Skeletal muscle satellite cell (primary cell): Measurements from ENCODE around the gene IPO13.

Source experiments
- H3K27me3 ChIP-seq: 2 replicates; pipeline ENCODE4 v1.7.0; 2013; ENCODE audit warnings: low read length; ENCODE audit not compliant: control insufficient read depth, insufficient read depth
- H3K36me3 ChIP-seq: 2 replicates; pipeline ENCODE4 v1.7.0; 2013; ENCODE audit warnings: mild to moderate bottlenecking, control low read depth, low read length; ENCODE audit not compliant: insufficient read depth
- H3K4me1 ChIP-seq: 2 replicates; pipeline ENCODE4 v1.7.0; 2013; ENCODE audit warnings: low read length; ENCODE audit not compliant: control insufficient read depth, insufficient read depth
- H3K4me2 ChIP-seq: 2 replicates; pipeline ENCODE4 v1.7.0; 2013; ENCODE audit warnings: mild to moderate bottlenecking, low read length
- H3K4me3 ChIP-seq: 2 replicates; pipeline ENCODE4 v1.7.0; 2013; ENCODE audit warnings: low read length
- H3K9ac ChIP-seq: 2 replicates; pipeline ENCODE4 v1.7.0; 2013; ENCODE audit warnings: mild to moderate bottlenecking, low read depth, low read length, moderate library complexity
- H3K9me3 ChIP-seq: replicated peaks from 2 replicates; pipeline ENCODE4 v1.7.0; 2013; ENCODE audit warnings: mild to moderate bottlenecking, control low read depth, low read length

The IPO13 gene

DNA sequence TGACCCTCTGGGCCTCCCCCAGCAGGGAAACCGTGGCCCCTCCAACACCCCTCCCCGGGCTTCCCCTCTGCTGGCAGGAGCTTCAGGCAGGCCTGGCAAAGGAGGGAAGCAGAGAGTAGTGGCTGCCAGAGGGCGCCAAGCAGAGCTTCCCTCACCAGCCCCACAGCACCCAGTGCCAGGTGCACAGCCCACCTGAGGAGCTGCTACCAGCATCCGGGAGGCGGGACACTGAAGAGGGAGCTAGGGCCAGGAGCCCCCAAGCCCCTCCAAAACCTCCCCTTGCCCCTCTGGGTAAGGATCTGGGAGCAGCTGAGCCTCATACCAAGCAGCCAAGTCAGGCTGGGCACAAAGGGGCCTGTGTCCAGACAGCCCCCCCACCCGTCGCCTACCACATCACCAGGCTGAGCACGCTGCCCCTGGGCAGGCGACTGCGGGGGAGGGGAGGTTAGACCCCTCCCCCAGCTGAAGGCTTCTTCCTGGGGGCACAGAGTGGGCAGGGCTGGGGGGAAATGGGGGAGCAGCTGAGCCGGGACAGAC is 64.3 kb downstream of the IPO13 start:
- Histone ChIP-seq H3K36me3 (no peaks in the 10 kb centered on the region), H3K9ac (no peak overlapping the region), H3K9me3 (no peaks in the 10 kb centered on the region), H3K4me3 (no peak overlapping the region), H3K4me2 (no peak overlapping the region), H3K4me1 (peaks cover 1% of the 10 kb centered on the region), H3K27me3 (peaks cover 4% of the 10 kb centered on the region)

- H3K9ac ChIP-seq: no peak overlapping the region
- H3K4me2 ChIP-seq: no peak overlapping the region
- no peaks in the 10 kb centered on the region for H3K9me3 ChIP-seq
- no peaks in the 10 kb centered on the region for H3K4me1 ChIP-seq
- H3K27me3 ChIP-seq: peaks cover 4% of the 10 kb centered on the region
- H3K36me3 ChIP-seq: no peaks in the 10 kb centered on the region
- no peak overlapping the region for H3K4me3 ChIP-seq
These were observed 65.7 kb downstream of the IPO13 start for GRCh38 chr1:44012404-44012803.

DNA sequence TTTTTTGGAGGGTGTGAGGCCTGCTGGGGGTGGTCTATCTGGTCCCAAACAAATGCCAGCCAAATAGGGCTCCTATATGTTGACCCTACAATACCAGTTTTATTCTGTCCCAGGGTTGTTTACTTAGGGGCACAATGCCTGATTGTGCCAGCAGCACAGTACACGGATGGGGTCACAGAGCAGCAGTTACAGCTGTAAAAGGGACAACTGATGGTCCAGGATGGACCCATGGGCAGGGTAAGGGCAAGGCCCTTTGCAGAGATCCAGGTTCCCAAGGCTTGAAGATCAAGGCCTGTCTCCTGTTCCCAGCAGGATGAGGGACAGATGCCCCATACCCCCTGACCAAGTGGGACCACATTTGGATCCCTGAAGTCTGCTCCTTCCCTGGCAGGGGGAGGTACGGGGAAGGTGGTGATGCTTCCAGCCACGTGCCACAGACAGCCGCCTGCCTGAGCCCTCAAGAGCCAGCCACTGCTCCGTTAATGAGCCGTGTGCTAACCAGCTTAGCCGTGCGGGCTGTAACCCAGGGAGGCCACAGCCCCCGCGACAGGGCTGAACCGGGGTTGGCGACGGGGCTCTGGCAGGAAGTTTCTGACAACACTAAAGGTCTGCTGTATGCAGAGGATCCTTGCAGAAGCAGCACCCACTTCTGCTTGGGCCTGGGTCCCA is 66.3 kb downstream of the IPO13 start:
- Histone ChIP-seq H3K4me1 (no peaks in the 10 kb centered on the region), H3K27me3 (peaks cover 4% of the 10 kb centered on the region), H3K9ac (no peak overlapping the region), H3K9me3 (no peaks in the 10 kb centered on the region), H3K4me2 (no peak overlapping the region), H3K36me3 (no peaks in the 10 kb centered on the region), H3K4me3 (no peak overlapping the region)

- Histone ChIP-seq H3K9ac (no peak overlapping the region), H3K27me3 (peaks cover 4% of the 10 kb centered on the region), H3K9me3 (no peaks in the 10 kb centered on the region), H3K4me1 (no peaks in the 10 kb centered on the region), H3K4me3 (no peak overlapping the region), H3K36me3 (no peaks in the 10 kb centered on the region), H3K4me2 (no peak overlapping the region)
These were observed 67.2 kb downstream of the IPO13 start for GRCh38 chr1:44013949-44014348.

GRCh38 chr1:44014365-44015104 is 67.8 kb downstream of the IPO13 start:
- H3K27me3 ChIP-seq: peaks cover 4% of the 10 kb centered on the region
- H3K4me2 ChIP-seq: no peak overlapping the region
- H3K4me1 ChIP-seq: no peaks in the 10 kb centered on the region
- H3K9ac ChIP-seq: no peak overlapping the region
- H3K9me3 ChIP-seq: no peaks in the 10 kb centered on the region
- no peaks in the 10 kb centered on the region for H3K36me3 ChIP-seq
- no peak overlapping the region for H3K4me3 ChIP-seq

GRCh38 chr1:44015206-44015605 is 68.5 kb downstream of the IPO13 start:
- H3K36me3 ChIP-seq: no peaks in the 10 kb centered on the region
- H3K27me3 ChIP-seq: peaks cover 4% of the 10 kb centered on the region
- no peaks in the 10 kb centered on the region for H3K9me3 ChIP-seq
- no peak overlapping the region for H3K4me3 ChIP-seq
- no peak overlapping the region for H3K9ac ChIP-seq
- no peak overlapping the region for H3K4me2 ChIP-seq
- H3K4me1 ChIP-seq: no peaks in the 10 kb centered on the region

DNA sequence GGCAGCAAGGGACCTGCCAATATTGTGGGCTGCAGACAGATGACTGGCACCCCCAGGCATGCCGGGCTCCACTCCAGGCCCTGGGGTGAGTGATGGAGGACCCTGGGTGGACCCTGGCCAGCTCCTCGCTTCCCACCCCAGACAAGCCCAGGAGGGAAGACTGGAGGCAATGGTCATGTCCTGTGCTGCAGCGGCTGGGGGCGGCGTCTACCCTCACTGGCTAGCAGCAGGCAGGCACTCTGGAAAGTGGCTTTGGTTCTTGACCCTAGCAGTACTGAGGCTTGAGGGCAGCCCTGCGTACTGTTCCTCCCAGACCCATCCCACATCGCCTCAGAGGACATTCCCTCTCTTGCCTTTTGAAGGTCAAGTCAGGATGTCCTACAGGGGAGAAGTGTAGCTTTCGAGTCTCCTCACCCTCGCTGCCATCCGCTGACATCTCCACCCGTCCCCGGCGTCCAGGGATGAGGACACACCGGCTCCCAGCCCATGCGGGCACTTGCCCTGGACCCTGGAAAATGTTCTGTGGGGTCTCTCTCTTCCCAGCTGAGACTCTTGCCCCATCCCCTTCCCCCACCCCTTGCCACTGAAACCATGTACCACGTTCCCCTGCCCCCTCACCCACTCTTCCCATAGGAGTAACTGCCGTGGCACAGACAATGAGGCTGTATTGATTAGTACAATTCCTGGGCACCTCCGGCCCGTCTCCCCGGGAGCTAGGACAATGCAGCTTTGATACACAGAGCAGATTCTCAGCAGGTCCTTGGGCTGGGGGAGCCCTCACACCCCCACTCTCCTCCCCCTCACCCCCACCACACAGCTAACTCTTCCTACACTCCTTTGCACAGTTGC is 69.5 kb downstream of the IPO13 start:
- H3K4me2 ChIP-seq: no peak overlapping the region
- H3K27me3 ChIP-seq: peaks cover 4% of the 10 kb centered on the region
- H3K9ac ChIP-seq: no peak overlapping the region
- no peaks in the 10 kb centered on the region for H3K9me3 ChIP-seq
- H3K36me3 ChIP-seq: no peaks in the 10 kb centered on the region
- no peaks in the 10 kb centered on the region for H3K4me1 ChIP-seq
- H3K4me3 ChIP-seq: no peak overlapping the region

GRCh38 chr1:44016890-44017400 is 70.2 kb downstream of the IPO13 start:
- H3K9ac ChIP-seq: no peak overlapping the region
- H3K36me3 ChIP-seq: no peaks in the 10 kb centered on the region
- peaks cover 4% of the 10 kb centered on the region for H3K27me3 ChIP-seq
- H3K4me3 ChIP-seq: no peak overlapping the region
- no peak overlapping the region for H3K4me2 ChIP-seq
- no peaks in the 10 kb centered on the region for H3K4me1 ChIP-seq
- H3K9me3 ChIP-seq: no peaks in the 10 kb centered on the region
